ENCODE data around the gene NPDC1. TPM values are rescaled to one million over a fixed set of nuclear protein-coding genes. Genes with fewer than 3 reads are reported as not detected.

NPDC1 gene
- total RNA-seq, 1 donor from 2014 or later = 5.7 TPM

GRCh38 chr9:137040568-137040967, 5.4 kb downstream of the NPDC1 start:
- H3K4me1 ChIP-seq (ENCODE audit: control insufficient read depth in 3 of 3, insufficient read depth in 3 of 3, low read length in 3 of 3) = peaks cover 16 to 24% (median 24%) of the 10 kb centered on the region in 3 donors
- H3K27me3 ChIP-seq (ENCODE audit: control insufficient read depth in 3 of 3, insufficient read depth in 3 of 3, low read length in 3 of 3) = peaks cover 3 to 22% (median 18%) of the 10 kb centered on the region in 3 donors
- no peak overlapping the region for H3K9ac ChIP-seq (ENCODE audit: low read depth in 1 of 3, low read length in 3 of 3)
- no peak overlapping the region for H3K4me3 ChIP-seq (ENCODE audit: low read length in 3 of 3)
- H3K27ac ChIP-seq (ENCODE audit: low read depth, low read length) = no peak overlapping the region
- H3K9me3 ChIP-seq (ENCODE audit: control insufficient read depth in 3 of 3, low read length in 3 of 3) = no peaks in the 10 kb centered on the region
- peaks cover 0 to 12% (median 6%) of the 10 kb centered on the region in 3 donors for H3K36me3 ChIP-seq (ENCODE audit: control insufficient read depth in 3 of 3, insufficient read depth in 3 of 3, low read length in 3 of 3)

GRCh38 chr9:137039611-137040366, 6.2 kb downstream of the NPDC1 start:
- Histone ChIP-seq H3K4me1 (ENCODE audit: control insufficient read depth in 3 of 3, insufficient read depth in 3 of 3, low read length in 3 of 3) (peaks cover 17 to 26% (median 25%) of the 10 kb centered on the region in 3 donors), H3K9me3 (ENCODE audit: control insufficient read depth in 3 of 3, low read length in 3 of 3) (no peaks in the 10 kb centered on the region), H3K27me3 (ENCODE audit: control insufficient read depth in 3 of 3, insufficient read depth in 3 of 3, low read length in 3 of 3) (peaks cover 4 to 23% (median 19%) of the 10 kb centered on the region in 3 donors), H3K4me3 (ENCODE audit: low read length in 3 of 3) (no peak overlapping the region), H3K36me3 (ENCODE audit: control insufficient read depth in 3 of 3, insufficient read depth in 3 of 3, low read length in 3 of 3) (peaks cover 0 to 12% (median 6%) of the 10 kb centered on the region in 3 donors), H3K27ac (ENCODE audit: low read depth, low read length) (no peak overlapping the region), H3K9ac (ENCODE audit: low read depth in 1 of 3, low read length in 3 of 3) (no peak overlapping the region)

- Histone ChIP-seq H3K4me1 (ENCODE audit: control insufficient read depth in 3 of 3, insufficient read depth in 3 of 3, low read length in 3 of 3) (peaks cover 13 to 21% (median 20%) of the 10 kb centered on the region in 3 donors), H3K36me3 (ENCODE audit: control insufficient read depth in 3 of 3, insufficient read depth in 3 of 3, low read length in 3 of 3) (peaks cover 0 to 12% (median 6%) of the 10 kb centered on the region in 3 donors), H3K27me3 (ENCODE audit: control insufficient read depth in 3 of 3, insufficient read depth in 3 of 3, low read length in 3 of 3) (peaks cover 4 to 19% (median 11%) of the 10 kb centered on the region in 3 donors)
These were observed 7.1 kb downstream of the NPDC1 start for GRCh38 chr9:137038916-137039315.

GRCh38 chr9:137037483-137037882, 8.5 kb downstream of the NPDC1 start:
- peaks cover 0 to 12% (median 6%) of the 10 kb centered on the region in 3 donors for H3K36me3 ChIP-seq (ENCODE audit: control insufficient read depth in 3 of 3, insufficient read depth in 3 of 3, low read length in 3 of 3)
- H3K4me1 ChIP-seq (ENCODE audit: control insufficient read depth in 3 of 3, insufficient read depth in 3 of 3, low read length in 3 of 3) = peaks cover 12 to 15% (median 14%) of the 10 kb centered on the region in 3 donors

More at GRCh38 chr9:137038916-137039315, 7.1 kb downstream of the NPDC1 start:
- H3K27ac ChIP-seq (ENCODE audit: low read depth, low read length) = no peak overlapping the region
- no peaks in the 10 kb centered on the region for H3K9me3 ChIP-seq (ENCODE audit: control insufficient read depth in 3 of 3, low read length in 3 of 3)
- H3K9ac ChIP-seq (ENCODE audit: low read depth in 1 of 3, low read length in 3 of 3) = no peak overlapping the region
- no peak overlapping the region for H3K4me3 ChIP-seq (ENCODE audit: low read length in 3 of 3)

GRCh38 chr9:137037035-137037434, 8.9 kb downstream of the NPDC1 start:
- Histone ChIP-seq H3K9ac (ENCODE audit: low read depth in 1 of 3, low read length in 3 of 3) (no peak overlapping the region), H3K9me3 (ENCODE audit: control insufficient read depth in 3 of 3, low read length in 3 of 3) (no peaks in the 10 kb centered on the region), H3K4me1 (ENCODE audit: control insufficient read depth in 3 of 3, insufficient read depth in 3 of 3, low read length in 3 of 3) (peaks cover 12 to 15% (median 14%) of the 10 kb centered on the region in 3 donors), H3K27me3 (ENCODE audit: control insufficient read depth in 3 of 3, insufficient read depth in 3 of 3, low read length in 3 of 3) (peaks cover 4 to 16% (median 5%) of the 10 kb centered on the region in 3 donors), H3K36me3 (ENCODE audit: control insufficient read depth in 3 of 3, insufficient read depth in 3 of 3, low read length in 3 of 3) (peaks cover 0 to 12% (median 6%) of the 10 kb centered on the region in 3 donors), H3K4me3 (ENCODE audit: low read length in 3 of 3) (no peak overlapping the region), H3K27ac (ENCODE audit: low read depth, low read length) (no peak overlapping the region)

More at GRCh38 chr9:137037483-137037882, 8.5 kb downstream of the NPDC1 start:
- Histone ChIP-seq H3K27ac (ENCODE audit: low read depth, low read length) (no peak overlapping the region), H3K9me3 (ENCODE audit: control insufficient read depth in 3 of 3, low read length in 3 of 3) (no peaks in the 10 kb centered on the region), H3K27me3 (ENCODE audit: control insufficient read depth in 3 of 3, insufficient read depth in 3 of 3, low read length in 3 of 3) (peaks cover 4 to 16% (median 5%) of the 10 kb centered on the region in 3 donors), H3K4me3 (ENCODE audit: low read length in 3 of 3) (no peak overlapping the region), H3K9ac (ENCODE audit: low read depth in 1 of 3, low read length in 3 of 3) (no peak overlapping the region)

GRCh38 chr9:137035937-137036336, 10.0 kb downstream of the NPDC1 start:
- H3K36me3 ChIP-seq (ENCODE audit: control insufficient read depth in 3 of 3, insufficient read depth in 3 of 3, low read length in 3 of 3) = peaks cover 0 to 12% (median 6%) of the 10 kb centered on the region in 3 donors
- H3K27me3 ChIP-seq (ENCODE audit: control insufficient read depth in 3 of 3, insufficient read depth in 3 of 3, low read length in 3 of 3) = peaks cover 4 to 16% (median 5%) of the 10 kb centered on the region in 3 donors
- no peak overlapping the region for H3K27ac ChIP-seq (ENCODE audit: low read depth, low read length)
- H3K4me1 ChIP-seq (ENCODE audit: control insufficient read depth in 3 of 3, insufficient read depth in 3 of 3, low read length in 3 of 3) = peaks cover 11 to 18% (median 12%) of the 10 kb centered on the region in 3 donors
- no peaks in the 10 kb centered on the region for H3K9me3 ChIP-seq (ENCODE audit: control insufficient read depth in 3 of 3, low read length in 3 of 3)
- no peak overlapping the region for H3K9ac ChIP-seq (ENCODE audit: low read depth in 1 of 3, low read length in 3 of 3)
- H3K4me3 ChIP-seq (ENCODE audit: low read length in 3 of 3) = no peak overlapping the region

GRCh38 chr9:137035507-137035834, 10.5 kb downstream of the NPDC1 start:
- no peak overlapping the region for H3K27ac ChIP-seq (ENCODE audit: low read depth, low read length)
- no peaks in the 10 kb centered on the region for H3K9me3 ChIP-seq (ENCODE audit: control insufficient read depth in 3 of 3, low read length in 3 of 3)
- H3K9ac ChIP-seq (ENCODE audit: low read depth in 1 of 3, low read length in 3 of 3) = peak overlapping the region in 1 of 3 donors; percentile 54
- peaks cover 0 to 12% (median 6%) of the 10 kb centered on the region in 3 donors for H3K36me3 ChIP-seq (ENCODE audit: control insufficient read depth in 3 of 3, insufficient read depth in 3 of 3, low read length in 3 of 3)
- H3K27me3 ChIP-seq (ENCODE audit: control insufficient read depth in 3 of 3, insufficient read depth in 3 of 3, low read length in 3 of 3) = peaks cover 4 to 16% (median 5%) of the 10 kb centered on the region in 3 donors
- H3K4me3 ChIP-seq (ENCODE audit: low read length in 3 of 3) = no peak overlapping the region
- peaks cover 11 to 18% (median 12%) of the 10 kb centered on the region in 3 donors for H3K4me1 ChIP-seq (ENCODE audit: control insufficient read depth in 3 of 3, insufficient read depth in 3 of 3, low read length in 3 of 3)

- Histone ChIP-seq H3K27me3 (ENCODE audit: control insufficient read depth in 3 of 3, insufficient read depth in 3 of 3, low read length in 3 of 3) (peaks cover 4 to 16% (median 5%) of the 10 kb centered on the region in 3 donors), H3K27ac (ENCODE audit: low read depth, low read length) (no peak overlapping the region), H3K36me3 (ENCODE audit: control insufficient read depth in 3 of 3, insufficient read depth in 3 of 3, low read length in 3 of 3) (peaks cover 0 to 9% (median 5%) of the 10 kb centered on the region in 3 donors), H3K9ac (ENCODE audit: low read depth in 1 of 3, low read length in 3 of 3) (peak overlapping the region in 1 of 3 donors; percentile 54), H3K4me1 (ENCODE audit: control insufficient read depth in 3 of 3, insufficient read depth in 3 of 3, low read length in 3 of 3) (peaks cover 11 to 20% (median 12%) of the 10 kb centered on the region in 3 donors), H3K4me3 (ENCODE audit: low read length in 3 of 3) (no peak overlapping the region), H3K9me3 (ENCODE audit: control insufficient read depth in 3 of 3, low read length in 3 of 3) (no peaks in the 10 kb centered on the region)
These were observed 11.1 kb downstream of the NPDC1 start for GRCh38 chr9:137034709-137035506.

- peaks cover 14 to 27% (median 15%) of the 10 kb centered on the region in 3 donors for H3K4me1 ChIP-seq (ENCODE audit: control insufficient read depth in 3 of 3, insufficient read depth in 3 of 3, low read length in 3 of 3)
- no peaks in the 10 kb centered on the region for H3K9me3 ChIP-seq (ENCODE audit: control insufficient read depth in 3 of 3, low read length in 3 of 3)
- no peak overlapping the region for H3K4me3 ChIP-seq (ENCODE audit: low read length in 3 of 3)
- no peak overlapping the region for H3K9ac ChIP-seq (ENCODE audit: low read depth in 1 of 3, low read length in 3 of 3)
- H3K27me3 ChIP-seq (ENCODE audit: control insufficient read depth in 3 of 3, insufficient read depth in 3 of 3, low read length in 3 of 3) = peaks cover 4 to 16% (median 5%) of the 10 kb centered on the region in 3 donors
- no peak overlapping the region for H3K27ac ChIP-seq (ENCODE audit: low read depth, low read length)
- peaks cover 0 to 2% (median 2%) of the 10 kb centered on the region in 3 donors for H3K36me3 ChIP-seq (ENCODE audit: control insufficient read depth in 3 of 3, insufficient read depth in 3 of 3, low read length in 3 of 3)
These were observed 11.8 kb downstream of the NPDC1 start for GRCh38 chr9:137034039-137034708.

Measured in skeletal muscle tissue (tissue), 4 donors.